Esophagus (tissue), 2 donors: Measurements from ENCODE around the gene SLC49A4. TPM values are rescaled to one million over a fixed set of nuclear protein-coding genes. Genes with fewer than 3 reads are reported as not detected.

Experiments used
- H3K27ac ChIP-seq, 2 donors: one replicate each; pipeline ENCODE4 v1.5.1; 2013; ENCODE audit warnings: low read depth in 2 of 2, mild to moderate bottlenecking in 2 of 2, inconsistent platforms in 1 of 2, low read length in 1 of 2, moderate library complexity in 1 of 2
- H3K27me3 ChIP-seq, 2 donors: one replicate each; pipeline ENCODE4 v1.6.1; 2013; ENCODE audit warnings: low read length in 2 of 2, control low read depth in 1 of 2, mild to moderate bottlenecking in 1 of 2; ENCODE audit not compliant: insufficient read depth in 2 of 2, control insufficient read depth in 1 of 2
- H3K36me3 ChIP-seq, 2 donors: one replicate each; pipeline ENCODE4 v1.6.1; 2013; ENCODE audit warnings: low read length in 1 of 2; ENCODE audit not compliant: control insufficient read depth in 2 of 2, insufficient read depth in 2 of 2
- H3K4me1 ChIP-seq, 2 donors: one replicate each; pipeline ENCODE4 v1.6.1; 2013; ENCODE audit warnings: low read length in 1 of 2; ENCODE audit not compliant: control insufficient read depth in 2 of 2, insufficient read depth in 2 of 2
- H3K4me3 ChIP-seq, 2 donors: one replicate each; pipeline ENCODE4 v1.5.1; 2013; ENCODE audit warnings: low read length in 2 of 2, mild to moderate bottlenecking in 2 of 2, low read depth in 1 of 2, moderate library complexity in 1 of 2
- H3K9me3 ChIP-seq, 2 donors: one replicate each; pipeline ENCODE4 v1.6.1; 2013; ENCODE audit warnings: mild to moderate bottlenecking in 2 of 2, low read depth in 1 of 2, low read length in 1 of 2, moderate library complexity in 1 of 2; ENCODE audit not compliant: control insufficient read depth in 2 of 2, insufficient read depth in 1 of 2
- WGBS, 2 donors: extraction: QIAGEN DNeasy Blood & Tissue Kit; methylation state at CpG; one replicate each; pipeline ENCODE4 v1.1.7; 2013; 5-methylcytosine and 5-hydroxymethylcytosine counted together
- polyA plus RNA-seq, 2 donors: library from polyadenylated mRNA; stranded (reverse); fragments of 200-250 nt; gene quantifications; one replicate each; pipeline ENCODE4 v1.2.3, GENCODE V29; 2013
- donor health status: healthy with polysubstance abuse.
- donor health status: Bipolar disorder and iron deficiency.

The SLC49A4 gene
- polyA plus RNA-seq, 2 donors = 10.1 to 14.3 TPM

DNA sequence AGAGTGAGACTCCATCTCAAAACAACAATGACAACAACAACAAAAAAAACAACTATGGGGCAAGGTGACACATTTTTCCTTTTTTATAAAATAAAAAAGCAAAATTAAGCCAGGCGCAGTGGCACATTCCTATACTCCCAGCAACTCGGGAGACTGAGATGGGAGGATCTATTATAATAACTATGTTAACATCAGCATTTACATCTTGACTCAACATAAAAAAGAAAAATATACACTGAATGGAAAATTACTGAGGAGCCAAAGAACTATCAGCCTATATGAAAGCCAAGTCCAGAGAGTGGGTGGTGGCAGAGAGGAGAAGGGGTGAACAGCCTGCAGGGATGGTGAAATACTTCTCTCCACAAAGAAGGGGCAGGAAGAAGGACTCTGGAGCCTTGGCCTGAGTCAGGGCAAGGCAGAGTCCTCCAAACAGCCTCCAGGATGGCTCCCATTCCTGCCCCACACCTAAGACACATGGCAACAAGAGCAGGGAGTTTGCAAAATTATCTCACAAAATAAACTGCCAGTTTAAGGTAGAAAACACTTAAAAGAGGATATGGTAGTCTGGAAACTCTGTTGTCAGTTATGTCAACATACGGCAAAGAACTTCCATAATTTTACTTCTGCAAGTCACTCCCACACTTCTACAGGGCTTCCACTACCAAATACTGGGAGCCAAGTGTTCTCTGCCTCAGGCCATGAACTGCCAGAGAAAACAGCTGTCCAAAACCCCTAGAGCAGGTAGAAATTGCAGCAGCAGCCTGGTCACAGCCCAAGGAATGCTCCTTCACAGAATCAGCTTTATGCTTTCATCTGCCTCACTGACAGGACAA is 27.1 kb upstream of the SLC49A4 start:
- Histone ChIP-seq H3K4me1 (no peaks in the 10 kb centered on the region), H3K27ac (no peak overlapping the region), H3K4me3 (no peak overlapping the region), H3K9me3 (no peaks in the 10 kb centered on the region), H3K27me3 (no peaks in the 10 kb centered on the region), H3K36me3 (no peaks in the 10 kb centered on the region)
- 82 to 95% methylated on average over 3 of the region's 3 CpGs for WGBS, 2 donors

DNA sequence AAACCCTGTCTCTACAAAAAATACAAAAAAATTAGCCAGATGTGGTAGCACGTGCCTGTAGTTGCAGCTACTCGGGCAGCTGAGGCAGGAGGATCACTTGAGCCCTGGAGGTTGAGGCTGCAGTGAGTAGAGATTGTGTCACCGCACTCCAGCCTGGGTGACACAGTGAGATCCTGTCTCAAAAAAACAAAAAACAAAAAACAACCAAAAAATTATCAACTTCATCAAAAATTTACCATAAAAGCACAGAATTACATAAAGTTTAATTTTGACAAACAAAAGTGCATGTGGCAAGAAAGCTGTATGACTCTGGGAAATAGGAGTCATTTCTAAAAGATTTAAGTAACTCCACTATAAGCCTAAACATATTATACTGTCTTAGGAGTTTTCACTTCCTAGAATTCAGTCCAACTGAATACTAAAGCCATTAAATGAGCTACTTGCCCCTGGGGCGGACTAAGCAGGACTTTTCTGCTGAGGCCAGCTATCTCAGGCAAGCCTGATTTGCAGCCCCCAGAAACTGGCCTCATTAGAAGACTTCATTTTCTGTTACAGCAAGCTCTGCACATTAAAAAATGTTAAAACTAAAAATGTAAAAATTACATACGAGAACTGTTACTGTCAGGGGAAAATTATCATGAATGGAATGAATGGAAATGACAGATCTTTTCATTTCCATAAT is 24.2 kb upstream of the SLC49A4 start:
- Histone ChIP-seq H3K36me3 (peaks cover 2% of the 10 kb centered on the region in 2 donors), H3K4me3 (no peak overlapping the region), H3K9me3 (no peaks in the 10 kb centered on the region), H3K27ac (no peak overlapping the region), H3K27me3 (no peaks in the 10 kb centered on the region), H3K4me1 (no peaks in the 10 kb centered on the region)
- 93% methylated on average over 5 of the region's 5 CpGs for WGBS, 2 donors

DNA sequence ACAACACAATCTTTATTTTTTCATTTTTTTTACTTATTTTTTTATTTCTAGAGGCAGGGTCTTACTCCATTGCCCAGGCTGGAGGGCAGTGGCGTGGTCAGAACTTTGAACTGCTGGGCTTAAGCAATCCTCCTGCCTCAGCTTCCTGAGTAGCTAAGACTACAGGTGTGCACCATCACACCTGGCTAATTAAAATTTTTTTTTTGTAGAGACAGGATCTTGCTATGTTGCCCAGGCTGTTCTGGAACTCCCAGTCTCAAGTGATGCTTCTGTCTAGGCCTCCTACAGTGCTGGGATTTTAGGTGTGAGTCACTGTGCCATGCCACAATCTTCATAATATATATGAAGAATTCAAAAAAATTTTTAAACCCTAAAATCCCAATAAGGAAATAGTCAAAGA is 22.0 kb upstream of the SLC49A4 start:
- Histone ChIP-seq H3K4me1 (no peaks in the 10 kb centered on the region), H3K9me3 (no peaks in the 10 kb centered on the region), H3K36me3 (peaks cover 2% of the 10 kb centered on the region in 2 donors), H3K27ac (no peak overlapping the region), H3K4me3 (no peak overlapping the region), H3K27me3 (no peaks in the 10 kb centered on the region)
- WGBS, 2 donors = 96 to 97% methylated on average over 1 of the region's 1 CpG

DNA sequence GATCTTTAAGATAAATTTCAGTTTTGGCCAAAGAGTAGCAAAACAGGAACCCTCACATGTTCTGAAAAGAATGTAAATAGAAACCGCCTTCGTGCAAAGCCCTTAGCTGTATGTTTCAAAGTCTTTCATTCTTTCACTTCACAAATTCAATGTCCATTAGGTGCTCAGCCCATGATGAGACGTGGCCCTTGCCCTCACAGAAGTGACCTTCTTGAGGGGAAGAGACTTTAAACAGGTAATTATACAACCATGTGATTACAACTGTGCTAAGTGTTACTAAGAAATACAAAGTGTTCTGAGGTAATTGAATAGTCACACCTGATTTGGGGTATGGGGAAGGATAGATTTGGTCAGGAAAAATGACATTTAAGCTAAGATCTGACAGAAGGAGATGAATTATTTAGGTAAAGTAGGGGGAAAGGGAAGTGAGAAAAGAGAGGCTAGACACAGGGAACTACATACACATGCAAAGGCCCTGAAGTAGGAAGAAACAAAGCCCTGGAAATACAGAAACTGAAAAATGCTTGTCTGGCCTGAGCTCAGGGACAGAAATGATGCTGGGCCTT is 20.8 kb upstream of the SLC49A4 start:
- Histone ChIP-seq H3K9me3 (no peaks in the 10 kb centered on the region), H3K4me3 (no peak overlapping the region), H3K4me1 (no peaks in the 10 kb centered on the region), H3K36me3 (peaks cover 2% of the 10 kb centered on the region in 2 donors), H3K27ac (no peak overlapping the region), H3K27me3 (no peaks in the 10 kb centered on the region)
- WGBS, 2 donors = 89 to 94% methylated on average over 3 of the region's 3 CpGs

DNA sequence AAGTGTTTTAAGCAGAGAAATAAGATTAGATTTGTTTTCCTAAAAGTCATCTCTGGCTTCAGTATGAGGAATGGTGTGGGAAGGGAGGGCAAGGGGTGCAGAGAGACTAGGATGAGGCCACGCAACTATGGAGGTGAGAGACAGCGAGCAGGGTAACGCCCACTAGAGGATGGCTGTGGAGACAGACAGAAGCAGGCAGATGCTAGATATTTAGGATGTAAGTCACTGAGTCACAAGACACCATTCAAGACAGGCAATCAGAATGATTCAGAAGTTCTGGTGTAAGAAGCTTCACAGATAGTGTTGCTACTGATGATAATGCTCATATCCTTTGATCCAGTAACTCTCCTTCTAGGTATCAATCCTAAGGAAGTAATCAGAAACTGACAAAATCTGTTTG is 20.3 kb upstream of the SLC49A4 start:
- Histone ChIP-seq H3K4me3 (no peak overlapping the region), H3K27me3 (no peaks in the 10 kb centered on the region), H3K9me3 (no peaks in the 10 kb centered on the region), H3K36me3 (peaks cover 2% of the 10 kb centered on the region in 2 donors), H3K4me1 (no peaks in the 10 kb centered on the region), H3K27ac (no peak overlapping the region)
- WGBS, 2 donors = 93 to 98% methylated on average over 3 of the region's 3 CpGs

DNA sequence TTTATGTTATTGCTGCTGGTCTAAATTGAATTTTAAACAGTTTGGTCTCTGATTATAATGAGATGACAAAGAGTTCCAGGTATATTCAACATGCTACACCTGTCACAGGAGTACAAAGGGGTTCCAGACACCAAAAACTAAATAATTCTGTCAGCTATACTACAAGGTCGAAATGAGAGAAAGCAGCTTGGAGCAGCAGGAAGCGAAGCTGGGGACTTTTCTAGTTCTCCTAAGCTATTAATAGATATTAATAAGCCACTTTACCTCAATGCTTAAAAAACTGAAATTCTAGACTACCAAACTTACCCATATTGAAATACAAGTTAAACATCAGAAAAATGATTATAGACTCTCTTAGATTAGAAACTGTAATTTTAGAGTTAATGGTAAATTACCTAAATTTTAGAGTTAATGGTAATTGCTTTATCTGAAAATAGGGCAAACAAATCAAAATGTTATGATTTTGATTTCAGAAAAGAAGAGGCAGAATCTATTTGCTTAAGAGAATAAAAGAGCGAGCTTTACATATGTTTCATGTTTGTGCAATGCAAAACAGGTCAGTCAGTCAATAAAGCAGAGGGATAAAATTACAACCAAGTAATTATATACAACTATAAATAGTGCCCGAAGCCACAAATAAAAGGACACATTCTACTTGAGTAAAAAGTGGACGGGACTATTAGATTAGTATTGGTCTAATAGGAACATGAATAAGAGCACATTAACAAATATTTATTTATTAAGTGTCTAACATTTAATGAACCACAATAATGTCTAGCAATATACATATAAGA is 18.0 kb upstream of the SLC49A4 start:
- H3K27me3 ChIP-seq = no peaks in the 10 kb centered on the region
- H3K27ac ChIP-seq = no peak overlapping the region
- peaks cover 2% of the 10 kb centered on the region in 2 donors for H3K36me3 ChIP-seq
- no peaks in the 10 kb centered on the region for H3K4me1 ChIP-seq
- no peak overlapping the region for H3K4me3 ChIP-seq
- 66 to 71% methylated on average over 5 of the region's 5 CpGs for WGBS, 2 donors
- no peaks in the 10 kb centered on the region for H3K9me3 ChIP-seq

DNA sequence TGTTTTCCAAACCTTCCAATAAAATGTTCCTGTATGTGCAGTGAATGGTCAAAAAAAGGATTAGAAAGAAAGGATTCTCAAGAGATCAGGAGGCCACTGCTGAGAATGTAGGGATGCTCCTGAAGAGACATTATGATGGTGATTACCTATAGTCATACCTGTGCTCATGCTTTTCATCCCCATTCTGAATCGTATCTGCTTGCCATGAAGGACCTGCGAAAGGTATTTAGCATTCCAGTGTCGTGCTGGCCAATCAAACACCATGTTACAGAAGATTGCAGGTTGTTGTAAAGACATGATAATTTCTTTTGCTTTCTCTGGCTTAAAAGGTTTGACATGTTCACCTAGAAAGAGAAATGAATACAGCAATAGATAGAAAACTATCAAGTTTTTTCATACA is 17.3 kb upstream of the SLC49A4 start:
- no peaks in the 10 kb centered on the region for H3K9me3 ChIP-seq
- peaks cover 2% of the 10 kb centered on the region in 2 donors for H3K36me3 ChIP-seq
- H3K27ac ChIP-seq = no peak overlapping the region
- H3K27me3 ChIP-seq = no peaks in the 10 kb centered on the region
- H3K4me3 ChIP-seq = no peak overlapping the region
- H3K4me1 ChIP-seq = no peaks in the 10 kb centered on the region
- 87 to 88% methylated on average over 3 of the region's 3 CpGs for WGBS, 2 donors

DNA sequence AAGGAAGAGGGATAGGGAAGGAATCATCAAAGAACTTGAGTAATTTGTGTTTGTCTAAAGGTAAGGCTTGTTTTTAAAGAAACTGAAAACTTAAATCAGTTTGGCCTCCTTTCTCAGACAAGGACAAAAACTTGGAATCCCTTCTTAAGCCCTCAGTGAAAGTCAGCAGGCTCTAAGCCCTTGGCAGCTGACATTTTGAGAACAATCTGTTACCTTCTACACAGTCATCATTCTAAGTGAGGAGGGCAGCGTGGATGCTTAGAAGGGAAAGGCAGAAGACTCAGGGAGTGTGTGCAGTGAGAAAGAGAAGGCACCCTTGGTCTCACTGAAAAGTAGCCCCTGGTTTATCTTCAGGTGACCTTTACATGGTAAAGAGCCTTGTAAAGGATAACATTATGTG is 12.1 kb upstream of the SLC49A4 start:
- H3K27ac ChIP-seq = no peak overlapping the region
- WGBS, 2 donors = 92 to 93% methylated on average over 1 of the region's 1 CpG
- no peaks in the 10 kb centered on the region for H3K27me3 ChIP-seq

DNA sequence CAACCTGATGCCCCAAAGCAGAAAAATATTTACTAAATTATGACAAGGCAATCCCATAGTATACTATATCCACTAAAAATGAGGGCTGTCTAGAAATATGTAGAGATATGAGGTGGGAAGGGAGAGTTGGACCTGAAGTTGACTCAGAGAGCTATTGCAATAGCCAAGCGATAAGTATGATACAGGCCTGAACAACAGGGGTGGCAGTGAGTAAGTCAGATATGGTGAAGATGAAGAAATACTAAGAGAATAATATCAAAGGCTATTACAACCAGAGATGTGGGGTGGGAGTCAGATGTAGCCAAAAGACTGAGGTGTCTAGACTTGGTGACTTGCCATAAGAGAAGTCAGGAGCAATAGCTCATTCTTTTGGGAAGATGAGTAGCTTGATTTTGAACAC is 10.4 kb upstream of the SLC49A4 start:
- Histone ChIP-seq H3K27ac (no peak overlapping the region), H3K27me3 (no peaks in the 10 kb centered on the region), H3K4me3 (no peak overlapping the region), H3K36me3 (no peaks in the 10 kb centered on the region), H3K9me3 (no peaks in the 10 kb centered on the region), H3K4me1 (no peaks in the 10 kb centered on the region)
- WGBS, 2 donors = 86 to 92% methylated on average over 1 of the region's 1 CpG

More for the DNA sequence above, 12.1 kb upstream of the SLC49A4 start:
- H3K4me3 ChIP-seq = no peak overlapping the region
- H3K4me1 ChIP-seq = no peaks in the 10 kb centered on the region
- no peaks in the 10 kb centered on the region for H3K36me3 ChIP-seq
- H3K9me3 ChIP-seq = no peaks in the 10 kb centered on the region
